ENCODE results near the gene NEGR1. TPM values are rescaled to one million over a fixed set of nuclear protein-coding genes. Genes with fewer than 3 reads are reported as not detected.

Gene NEGR1
- total and polyA plus RNA-seq, 9 of the 15 experiments (the other 6 are each of a cell fraction or from before 2014, with no cell fraction given) = not detected

DNA sequence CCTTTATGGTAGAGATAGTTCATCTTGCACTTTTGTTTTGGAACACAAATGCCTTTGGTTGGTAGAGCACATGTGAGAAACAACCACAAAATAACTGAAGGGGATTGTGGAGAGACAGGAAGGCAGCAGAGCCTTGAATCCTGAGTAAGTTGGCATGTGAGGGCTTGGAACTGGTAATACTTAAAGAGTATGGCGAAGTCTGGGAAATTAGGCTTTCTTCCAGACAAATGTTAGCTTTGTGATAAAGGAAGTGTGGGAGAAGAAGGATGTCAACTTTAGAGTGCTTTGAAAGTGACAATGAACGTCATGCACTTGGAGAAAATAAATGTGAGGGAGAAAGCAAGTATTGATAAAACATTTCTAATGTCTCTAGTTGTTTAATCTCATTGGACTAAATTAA lies 725.2 kb downstream of the NEGR1 start:
- no TSS peak for BruUV-seq (replicated peaks)
- CTCF ChIA-PET (ENCODE audit: low intra/inter-chr PET ratio) = no interaction called here
- no peaks in the 10 kb centered on the region for H3K9me1 ChIP-seq (ENCODE audit: control insufficient read depth, insufficient read depth, low read length)
- DNase-seq (ENCODE audit: extremely low read depth in 1 of 4, low spot score in 3 of 4) = no peak
- no peaks in the 10 kb centered on the region for H3K36me3 ChIP-seq (ENCODE audit: control insufficient read depth, insufficient read depth, low read length)
- no peaks in the 10 kb centered on the region for H3K9me3 ChIP-seq (replicated peaks; ENCODE audit: control insufficient read depth, insufficient read depth, low read depth, low read length)
- H3K4me2 ChIP-seq (ENCODE audit: insufficient read depth, low read length) = no peak overlapping the region
- H3K27ac ChIP-seq (ENCODE audit: extremely low read depth, low read depth, low read length) = no peak overlapping the region
- in situ Hi-C loops (cut with MboI) (no loop called here), intact Hi-C loops (cut with micrococcal nuclease) (no loop called here)
- H3K9ac ChIP-seq (ENCODE audit: insufficient read depth in 1 of 2, low read depth in 2 of 2, low read length in 2 of 2) = no peak overlapping the region
- POLR2A ChIA-PET = no interaction called here
- no peak for TF ChIP-seq PCBP2 (IDR thresholded peaks at IDR 0.05; ENCODE audit: low read depth, low read length, poor library complexity, severe bottlenecking)
- TF ChIP-seq FOXP1 (CRISPR knock-in tag; IDR thresholded peaks at IDR 0.05) = no peak
- no peak for TF ChIP-seq POLR2H (tag; IDR thresholded peaks at IDR 0.05; ENCODE audit: low read depth)
- no peak for TF ChIP-seq RFX7 (CRISPR knock-in tag; IDR thresholded peaks at IDR 0.05)
- no peak for TF ChIP-seq KDM2B (CRISPR knock-in tag; IDR thresholded peaks at IDR 0.05)
- no peak for TF ChIP-seq L3MBTL2 (IDR thresholded peaks at IDR 0.05)
- TF ChIP-seq HNRNPLL (IDR thresholded peaks at IDR 0.05; ENCODE audit: low read depth, low read length, poor library complexity, severe bottlenecking) = no peak
- TF ChIP-seq ELF4 (CRISPR knock-in tag; IDR thresholded peaks at IDR 0.05) = no peak
- TF ChIP-seq ZNF551 (CRISPR knock-in tag; IDR thresholded peaks at IDR 0.05) = no peak
- TF ChIP-seq POLR2B (IDR thresholded peaks at IDR 0.05; ENCODE audit: low read depth, partially characterized antibody) = no peak
- TF ChIP-seq, protein P1, sequence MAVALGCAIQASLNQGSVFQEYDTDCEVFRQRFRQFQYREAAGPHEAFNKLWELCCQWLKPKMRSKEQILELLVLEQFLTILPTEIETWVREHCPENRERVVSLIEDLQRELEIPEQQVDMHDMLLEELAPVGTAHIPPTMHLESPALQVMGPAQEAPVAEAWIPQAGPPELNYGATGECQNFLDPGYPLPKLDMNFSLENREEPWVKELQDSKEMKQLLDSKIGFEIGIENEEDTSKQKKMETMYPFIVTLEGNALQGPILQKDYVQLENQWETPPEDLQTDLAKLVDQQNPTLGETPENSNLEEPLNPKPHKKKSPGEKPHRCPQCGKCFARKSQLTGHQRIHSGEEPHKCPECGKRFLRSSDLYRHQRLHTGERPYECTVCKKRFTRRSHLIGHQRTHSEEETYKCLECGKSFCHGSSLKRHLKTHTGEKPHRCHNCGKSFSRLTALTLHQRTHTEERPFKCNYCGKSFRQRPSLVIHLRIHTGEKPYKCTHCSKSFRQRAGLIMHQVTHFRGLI (CRISPR knock-in tag; IDR thresholded peaks at IDR 0.05) = no peak
- no peak for TF ChIP-seq FOSL1 (tag; conservative IDR thresholded peaks at IDR 0.05)
- TF ChIP-seq CTCF (IDR thresholded peaks at IDR 0.05 in 2 of 3, conservative IDR thresholded peaks at IDR 0.05 in 1 of 3; ENCODE audit: insufficient read depth in 2 of 3, low read depth in 1 of 3, low read length in 3 of 3) = no peak
- no peak for TF ChIP-seq CTBP1 (IDR thresholded peaks at IDR 0.05; ENCODE audit: borderline replicate concordance)
- no peaks in the 10 kb centered on the region for H3K27me3 ChIP-seq (ENCODE audit: control insufficient read depth in 2 of 2, insufficient read depth in 2 of 2, low read length in 2 of 2)
- H3K4me1 ChIP-seq (replicated peaks in 1 of 2; ENCODE audit: control insufficient read depth in 2 of 2, insufficient read depth in 2 of 2, low read length in 2 of 2) = no peaks in the 10 kb centered on the region
- H3K4me3 ChIP-seq = no peak overlapping the region
- no peaks in the 10 kb centered on the region for H4K20me1 ChIP-seq (replicated peaks; ENCODE audit: control insufficient read depth, insufficient read depth, low read length)
- no peak overlapping the region for H2AFZ ChIP-seq (ENCODE audit: low read depth, low read length)
- WGBS (ENCODE audit: insufficient coverage, low coverage, missing lambda C conversion rate) = 0% methylated on average over 2 of the region's 2 CpGs
- H3K79me2 ChIP-seq (ENCODE audit: control insufficient read depth, insufficient read depth, low read length) = no peaks in the 10 kb centered on the region
- no peak for FAIRE-seq
- no peak for ATAC-seq
